Right cardiac atrium (tissue), 5 donors: ENCODE measurements around the gene KLHDC2. TPM values are rescaled to one million over a fixed set of nuclear protein-coding genes. Genes with fewer than 3 reads are reported as not detected.
"Not testable (repeated sequence)": the region's sequence is repeated elsewhere in the genome, so short reads cannot be mapped to it uniquely, and the experiment has no call there.

ENCODE experiments used
- ATAC-seq, 2 donors: fragments of 200-7000 bp; cut with Tn5 transposase; one replicate each; pipeline versions ENCODE4 v1.8.0 to v1.9.1; 2020; ENCODE audit warnings: moderate library complexity in 2 of 2, mild to moderate bottlenecking in 1 of 2
- DNase-seq, 3 donors: peaks; one replicate each; pipeline ENCODE4 v3.0.0-alpha.2; 2020
- H3K27ac ChIP-seq: one replicate; pipeline ENCODE4 v1.5.1; 2013; ENCODE audit warnings: mild to moderate bottlenecking, low read length, control low read depth, moderate library complexity
- H3K27me3 ChIP-seq: one replicate; pipeline ENCODE4 v1.6.1; 2013; ENCODE audit not compliant: control insufficient read depth, insufficient read depth
- H3K4me1 ChIP-seq: one replicate; pipeline ENCODE4 v1.6.1; 2013; ENCODE audit warnings: low read length; ENCODE audit not compliant: control insufficient read depth, insufficient read depth
- H3K4me3 ChIP-seq: one replicate; pipeline ENCODE4 v1.5.1; 2013; ENCODE audit warnings: low read length, control low read depth
- H3K9me3 ChIP-seq: one replicate; pipeline ENCODE4 v1.6.1; 2013; ENCODE audit warnings: low read length; ENCODE audit not compliant: control insufficient read depth
- WGBS: extraction: QIAGEN DNeasy Blood & Tissue Kit; methylation state at CpG from one replicate; pipeline ENCODE4 v1.1.7; 2013; 5-methylcytosine and 5-hydroxymethylcytosine counted together
- intact Hi-C, 4 donors: fragments of 100-400 bp; cut with DNase I; formaldehyde crosslinking; loops; one replicate each; pipeline versions ENCODE4 v1.11.0 to v1.14.0; 2022 to 2023
- polyA plus RNA-seq: library from polyadenylated mRNA; stranded (reverse); fragments of 200-250 nt; gene quantifications from one replicate; pipeline ENCODE4 v1.2.3, GENCODE V29; 2013
- total RNA-seq, 4 donors: library from RNA; stranded (reverse); fragmentation: NEBNext Ultra II Directional; extraction: Animal tissue kit (Norgen Biotek cat#: 25700); gene quantifications; one replicate each; pipeline ENCODE4 v1.2.1, GENCODE V29; 2021
- donor health status: healthy with polysubstance abuse.
- donor health status: DM: no; HTN: yes; CAD: no.
- donor health status: DM: no; HTN: no; CAD: no.
- donor health status: DM: no; HTN: yes; CAD: no; lungs with severe emphysema.
- donor health status: DM: yes; HTN: yes; CAD: no.

KLHDC2 gene
- total and polyA plus RNA-seq, 5 donors = 71.5 to 91.9 (median 75.3) TPM

- Histone ChIP-seq H3K27ac (no peak overlapping the region), H3K27me3 (no peaks in the 10 kb centered on the region), H3K9me3 (no peaks in the 10 kb centered on the region), H3K4me1 (no peaks in the 10 kb centered on the region), H3K4me3 (no peak overlapping the region)
- 100% methylated on average over 2 of the region's 2 CpGs for WGBS
- intact Hi-C loops = no loop called here
- no peak for DNase-seq
- no peak for ATAC-seq
Measured at GRCh38 chr14:49778421-49778820, 10.5 kb downstream of the KLHDC2 start.

GRCh38 chr14:49781040-49781439 is 13.1 kb downstream of the KLHDC2 start:
- intact Hi-C loops = loop anchor here in 3 of 4 donors (10.0 kb wide), 2 partner anchors 54 to 64 kb away; no protein-coding TSS in a partner anchor
- WGBS = 94% methylated on average over 7 of the region's 7 CpGs

GRCh38 chr14:49783394-49784014 is 15.6 kb downstream of the KLHDC2 start:
- Histone ChIP-seq H3K27me3 (no peaks in the 10 kb centered on the region), H3K27ac (no peak overlapping the region), H3K9me3 (no peaks in the 10 kb centered on the region), H3K4me3 (no peak overlapping the region), H3K4me1 (no peaks in the 10 kb centered on the region)
- DNase-seq (no peak), ATAC-seq (no peak)
- intact Hi-C loops = loop anchor here in 3 of 4 donors (10.0 kb wide), 2 partner anchors 51 to 61 kb away; no protein-coding TSS in a partner anchor
- 84% methylated on average over 3 of the region's 3 CpGs for WGBS

More at GRCh38 chr14:49781040-49781439, 13.1 kb downstream of the KLHDC2 start:
- H3K27me3 ChIP-seq, DNase-seq, ATAC-seq, H3K4me1 ChIP-seq, H3K9me3 ChIP-seq, H3K4me3 ChIP-seq, H3K27ac ChIP-seq: not testable (repeated sequence)

GRCh38 chr14:49786315-49786714 is 18.4 kb downstream of the KLHDC2 start:
- Histone ChIP-seq H3K27ac (no peak overlapping the region), H3K9me3 (no peaks in the 10 kb centered on the region), H3K27me3 (no peaks in the 10 kb centered on the region), H3K4me3 (no peak overlapping the region), H3K4me1 (no peaks in the 10 kb centered on the region)
- no peak for DNase-seq
- no peak for ATAC-seq
- 98% methylated on average over 2 of the region's 2 CpGs for WGBS
- intact Hi-C loops = loop anchor here in 3 of 4 donors (10.0 kb wide), 2 partner anchors 48 to 58 kb away; no protein-coding TSS in a partner anchor

GRCh38 chr14:49792618-49793017 is 24.7 kb downstream of the KLHDC2 start:
- WGBS = 0% methylated on average over 1 of the region's 1 CpG
- DNase-seq (no peak), ATAC-seq (no peak)
- H3K4me1 ChIP-seq = no peaks in the 10 kb centered on the region
- intact Hi-C loops = no loop called here
- H3K27me3 ChIP-seq = no peaks in the 10 kb centered on the region
- no peaks in the 10 kb centered on the region for H3K9me3 ChIP-seq
- no peak overlapping the region for H3K4me3 ChIP-seq
- no peak overlapping the region for H3K27ac ChIP-seq

GRCh38 chr14:49796025-49796424 is 28.1 kb downstream of the KLHDC2 start:
- 87% methylated on average over 2 of the region's 2 CpGs for WGBS
- no peak for DNase-seq
- H3K4me3 ChIP-seq = no peak overlapping the region
- H3K9me3 ChIP-seq = no peaks in the 10 kb centered on the region
- no peak overlapping the region for H3K27ac ChIP-seq
- no peaks in the 10 kb centered on the region for H3K4me1 ChIP-seq
- no peak for ATAC-seq
- no peaks in the 10 kb centered on the region for H3K27me3 ChIP-seq
- intact Hi-C loops = no loop called here

- intact Hi-C loops = no loop called here
- H3K27ac ChIP-seq = no peak overlapping the region
- ATAC-seq = no peak
- no peak overlapping the region for H3K4me3 ChIP-seq
- 0% methylated on average over 1 of the region's 1 CpG for WGBS
- H3K27me3 ChIP-seq = no peaks in the 10 kb centered on the region
- no peaks in the 10 kb centered on the region for H3K4me1 ChIP-seq
- no peak for DNase-seq
- H3K9me3 ChIP-seq = no peaks in the 10 kb centered on the region
Measured at GRCh38 chr14:49808780-49809179, 40.8 kb downstream of the KLHDC2 start.

GRCh38 chr14:49816118-49816517 is 48.2 kb downstream of the KLHDC2 start:
- H3K4me1 ChIP-seq, H3K27ac ChIP-seq, intact Hi-C loops, ATAC-seq, H3K9me3 ChIP-seq, DNase-seq, H3K27me3 ChIP-seq, H3K4me3 ChIP-seq: not testable (repeated sequence)
- 94% methylated on average over 2 of the region's 2 CpGs for WGBS

- Histone ChIP-seq H3K27ac (no peak overlapping the region), H3K9me3 (no peaks in the 10 kb centered on the region), H3K4me3 (no peak overlapping the region), H3K4me1 (no peaks in the 10 kb centered on the region), H3K27me3 (no peaks in the 10 kb centered on the region)
- intact Hi-C loops = no loop called here
- no peak for DNase-seq
- ATAC-seq = no peak
- 98% methylated on average over 3 of the region's 3 CpGs for WGBS
Measured at GRCh38 chr14:49816844-49817243, 48.9 kb downstream of the KLHDC2 start.

GRCh38 chr14:49820176-49820575 is 52.2 kb downstream of the KLHDC2 start:
- ATAC-seq (no peak), DNase-seq (no peak)
- Histone ChIP-seq H3K27ac (no peak overlapping the region), H3K4me1 (no peaks in the 10 kb centered on the region), H3K27me3 (no peaks in the 10 kb centered on the region), H3K4me3 (no peak overlapping the region), H3K9me3 (no peaks in the 10 kb centered on the region)
- intact Hi-C loops = no loop called here
- WGBS = 98% methylated on average over 12 of the region's 12 CpGs

- no peak overlapping the region for H3K4me3 ChIP-seq
- DNase-seq (no peak), ATAC-seq (no peak)
- H3K27ac ChIP-seq = no peak overlapping the region
- intact Hi-C loops = no loop called here
- H3K4me1 ChIP-seq = no peaks in the 10 kb centered on the region
- no peaks in the 10 kb centered on the region for H3K27me3 ChIP-seq
- H3K9me3 ChIP-seq = no peaks in the 10 kb centered on the region
- 86% methylated on average over 2 of the region's 2 CpGs for WGBS
Measured at GRCh38 chr14:49828640-49829039, 60.7 kb downstream of the KLHDC2 start.
